Measurements from ENCODE around the gene CDKL2. TPM values are rescaled to one million over a fixed set of nuclear protein-coding genes. Genes with fewer than 3 reads are reported as not detected.

The CDKL2 gene
- total RNA-seq, 1 experiment from 2014 or later, result 1.5 TPM

GRCh38 chr4:75658876-75659275 is 28.5 kb upstream of the CDKL2 start:
- Histone ChIP-seq H3K18ac (ENCODE audit: insufficient read length, low read depth, low read length) (no peak overlapping the region), H2BK12ac (ENCODE audit: insufficient read length, low read depth, low read length) (no peak overlapping the region), H3K23me2 (ENCODE audit: insufficient read length, low read depth, low read length, poor library complexity, severe bottlenecking) (no peaks in the 10 kb centered on the region), H3K14ac (ENCODE audit: insufficient read depth, low read length) (no peak overlapping the region), H2BK5ac (ENCODE audit: insufficient read length, low read length) (no peak overlapping the region), H2BK20ac (ENCODE audit: low read depth, low read length, poor library complexity, severe bottlenecking) (no peak overlapping the region), H3K23ac (ENCODE audit: insufficient read length, low read depth, low read length) (no peak overlapping the region), H2AFZ (ENCODE audit: low read length) (no peak overlapping the region), H2BK15ac (ENCODE audit: low read depth, low read length) (no peak overlapping the region), H3K27me3 (ENCODE audit: insufficient read depth, low read length) (no peaks in the 10 kb centered on the region), H3K4ac (ENCODE audit: low read depth, low read length) (no peak overlapping the region), H3T11ph (ENCODE audit: low read length) (no peak overlapping the region), H4K5ac (ENCODE audit: insufficient read length, low read depth, low read length) (no peak overlapping the region), H3K79me1 (ENCODE audit: insufficient read depth, low read depth, low read length, poor library complexity, severe bottlenecking) (peaks cover 10% of the 10 kb centered on the region), H4K20me1 (ENCODE audit: control insufficient read depth, insufficient read depth, insufficient read length) (no peaks in the 10 kb centered on the region), H2AK5ac (ENCODE audit: insufficient read length, low read length) (no peak overlapping the region), H3K4me2 (ENCODE audit: insufficient read depth, insufficient read length, low read length) (no peak overlapping the region), H4K91ac (ENCODE audit: insufficient read length, low read depth, low read length) (no peak overlapping the region), H3K9me3 (ENCODE audit: control insufficient read depth, low read depth, low read length) (no peaks in the 10 kb centered on the region), H3K27ac (ENCODE audit: insufficient read length, low read depth, low read length) (no peak overlapping the region), H3K56ac (ENCODE audit: insufficient read length, low read depth, low read length) (no peak overlapping the region), H3K79me2 (ENCODE audit: insufficient read depth, low read length) (peaks cover 13% of the 10 kb centered on the region; the same call in 1 of the 2 replicates), H2BK120ac (ENCODE audit: low read depth, low read length, poor library complexity, severe bottlenecking) (no peak overlapping the region), H3K4me1 (ENCODE audit: insufficient read depth, low read length) (no peaks in the 10 kb centered on the region), H3K9ac (ENCODE audit: extremely low read depth, insufficient read length, low read length) (no peak overlapping the region), H4K8ac (replicated peaks; ENCODE audit: insufficient read length, low read depth, low read length) (no peak overlapping the region)
- WGBS (ENCODE audit: extremely low coverage, insufficient read length, low lambda C conversion rate), result no CpG with 5 or more reads among the region's 4 CpGs
- Mint-ChIP-seq H3K27me3 (ENCODE audit: low read depth) (no peaks in the 10 kb centered on the region), H3K4me1 (peaks cover 8 to 10% of the 10 kb centered on the region in 2 experiments; a peak in 3 of 4 replicates), H3K4me3 (no peak overlapping the region), H3K27ac (peak overlapping the region in 1 of 3 experiments; percentile 75; a peak in 2 of 7 replicates), H3K36me3 (ENCODE audit: insufficient read depth in 1 of 3, low read depth in 3 of 3) (peaks cover 40 to 79% (median 77%) of the 10 kb centered on the region in 3 experiments; a peak in 6 of 7 replicates), H3K9me3 (no peaks in the 10 kb centered on the region)
- TF ChIP-seq CTCF (conservative IDR thresholded peaks at IDR 0.05), result no peak
- DNase-seq, result no peak

Data from H9 (cell line).